Heart left ventricle (tissue), 13 donors: ENCODE results near the gene SPEF1.

ENCODE experiments used
- POLR2A ChIP-seq, 2 donors: fragments of 450-650 bp; IDR thresholded peaks; one replicate each; pipeline ENCODE4 v1.6.1; 2017; ENCODE audit warnings: antibody characterized with exemption in 2 of 2, mild to moderate bottlenecking in 2 of 2, moderate library complexity in 2 of 2
- TF ChIP-seq, protein P1 (sequence below), 12 donors: fragments of 200-600 bp; sonication (generic) in 4 of 12; IDR thresholded peaks; one replicate each; pipeline versions ENCODE4 v1.5.0 to v1.8.0; 2018 to 2022; ENCODE audit warnings: antibody characterized with exemption in 12 of 12, mild to moderate bottlenecking in 5 of 12
- donor health status: ischemic (EF 13 %, LVEDD 7.1; RV severe dilation, severe dysfunction).
- donor health status: DM: no; HTN: yes; CAD: no.
- donor health status: DM: no; HTN: no; CAD: no.
- donor health status: ischemic (EF 25% LVEDD 6.9; RV normal size, moderate dysfunction).
- donor health status: ischemic (EF 25% LVEDD 5.7; RV mildly dilated, moderate dysfunction).
- donor health status: ischemic (EF 35%, LVEDD 5.7; RV mildly dilated, moderate dysfunction).
- donor health status: nonischemic (EF 11% LVEDD 7.7; RV severe dilation, severe dysfunction).
- donor health status: DM: yes; HTN: yes; CAD: no.
- donor health status: PGD.
- donor health status: ischemic (EF 29% LVEDD 5.4; RV normal size, mild dysfunction).
- donor health status: nonischemic (EF 23%, LVEDD 6.1; RV moderate dilation, normal function).

DNA sequence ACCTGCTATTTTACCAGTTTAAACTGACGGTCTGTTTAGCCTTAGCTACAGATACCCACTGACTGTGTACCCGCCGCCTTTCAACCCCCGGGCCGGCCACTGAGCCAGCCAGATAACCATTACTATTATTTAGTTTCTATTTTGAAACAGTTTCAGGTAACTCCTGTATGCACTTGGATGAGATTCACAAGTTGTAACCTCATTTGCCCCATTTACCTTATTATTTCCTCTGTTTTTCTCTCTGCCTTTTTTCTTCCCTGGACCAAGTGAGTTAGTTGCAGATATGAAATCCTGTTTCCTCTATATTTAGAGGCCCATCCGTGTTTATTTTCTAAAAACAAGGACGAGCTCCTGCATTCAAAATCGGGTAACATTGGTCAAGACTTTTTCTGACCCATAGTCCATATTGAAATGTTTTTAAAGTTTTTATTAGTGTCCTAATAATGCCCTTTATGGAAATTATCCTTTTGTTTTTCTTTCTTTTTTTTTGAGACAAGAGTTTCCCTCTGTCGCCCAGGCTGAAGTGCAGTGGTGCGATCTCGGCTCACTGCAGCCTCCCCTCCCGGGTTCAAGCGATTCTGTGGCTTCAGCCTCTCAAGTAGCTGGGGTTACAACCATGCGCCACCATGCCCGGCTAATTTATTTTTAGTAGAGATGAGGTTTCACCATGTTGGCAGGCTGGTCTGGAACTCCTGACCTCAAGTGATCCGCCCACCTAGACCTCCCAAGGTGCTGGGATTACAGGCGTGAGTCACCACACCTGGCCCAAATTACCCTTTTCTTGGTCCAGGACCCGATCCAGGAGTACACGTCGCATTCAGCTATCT lies 39.9 kb upstream of the SPEF1 start:
- TF ChIP-seq, protein P1, sequence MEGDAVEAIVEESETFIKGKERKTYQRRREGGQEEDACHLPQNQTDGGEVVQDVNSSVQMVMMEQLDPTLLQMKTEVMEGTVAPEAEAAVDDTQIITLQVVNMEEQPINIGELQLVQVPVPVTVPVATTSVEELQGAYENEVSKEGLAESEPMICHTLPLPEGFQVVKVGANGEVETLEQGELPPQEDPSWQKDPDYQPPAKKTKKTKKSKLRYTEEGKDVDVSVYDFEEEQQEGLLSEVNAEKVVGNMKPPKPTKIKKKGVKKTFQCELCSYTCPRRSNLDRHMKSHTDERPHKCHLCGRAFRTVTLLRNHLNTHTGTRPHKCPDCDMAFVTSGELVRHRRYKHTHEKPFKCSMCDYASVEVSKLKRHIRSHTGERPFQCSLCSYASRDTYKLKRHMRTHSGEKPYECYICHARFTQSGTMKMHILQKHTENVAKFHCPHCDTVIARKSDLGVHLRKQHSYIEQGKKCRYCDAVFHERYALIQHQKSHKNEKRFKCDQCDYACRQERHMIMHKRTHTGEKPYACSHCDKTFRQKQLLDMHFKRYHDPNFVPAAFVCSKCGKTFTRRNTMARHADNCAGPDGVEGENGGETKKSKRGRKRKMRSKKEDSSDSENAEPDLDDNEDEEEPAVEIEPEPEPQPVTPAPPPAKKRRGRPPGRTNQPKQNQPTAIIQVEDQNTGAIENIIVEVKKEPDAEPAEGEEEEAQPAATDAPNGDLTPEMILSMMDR (IDR thresholded peaks at IDR 0.05): no peak
- no peak for TF ChIP-seq POLR2A (IDR thresholded peaks at IDR 0.05)
